ENCODE measurements around the gene TRIM42.

DNA sequence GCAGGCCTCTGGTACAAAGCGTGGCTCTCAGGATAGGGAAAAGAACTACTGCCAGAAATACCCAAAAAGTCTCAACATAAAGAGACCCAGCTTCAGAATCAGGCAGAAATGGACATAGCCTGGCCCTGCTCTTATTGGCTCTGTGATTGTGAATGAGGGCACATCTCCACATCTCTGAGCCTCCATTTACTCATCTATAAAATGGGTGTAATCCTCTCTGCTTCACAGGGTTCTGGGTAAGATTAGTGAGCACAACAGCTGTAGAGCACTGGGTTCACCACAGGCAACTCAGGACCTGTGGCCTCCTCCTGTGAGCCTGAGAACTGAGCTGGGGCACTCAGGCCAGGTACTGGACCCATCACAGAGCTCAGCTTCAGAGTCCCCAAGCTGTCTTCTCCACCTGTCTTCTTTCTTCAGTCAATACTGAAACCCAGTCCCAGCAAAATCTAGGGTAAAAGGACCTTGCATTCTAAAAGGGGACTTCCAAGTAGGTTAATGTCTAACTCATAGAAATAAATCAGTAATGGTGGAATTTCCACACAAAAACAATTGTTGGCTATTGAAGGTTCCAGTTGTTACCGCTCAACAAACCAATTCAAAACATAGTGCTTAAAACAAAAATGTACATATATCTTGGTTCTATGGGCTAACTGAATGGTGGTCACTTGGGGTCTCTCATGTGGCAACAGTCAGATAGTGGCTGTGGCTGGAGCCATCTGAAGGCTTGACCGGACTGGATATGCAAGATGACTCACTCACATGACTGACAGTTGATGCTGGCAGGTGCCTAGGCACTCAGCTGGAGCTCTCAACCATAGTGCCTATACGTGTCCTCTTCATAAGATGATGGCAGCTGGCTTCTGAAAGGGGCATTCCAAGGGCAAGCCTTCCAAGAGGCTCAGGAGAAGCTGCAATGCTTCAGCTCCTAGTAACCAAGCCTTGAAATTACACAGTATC is 47.3 kb downstream of the TRIM42 start:
- no peak for TF ChIP-seq TAF1 (IDR thresholded peaks at IDR 0.05; ENCODE audit: low read depth, low read length)
- no peak for TF ChIP-seq POLR2AphosphoS5 (IDR thresholded peaks at IDR 0.05; ENCODE audit: low read depth, low read length)
- TF ChIP-seq POLR2A (IDR thresholded peaks at IDR 0.05; ENCODE audit: low read depth, low read length): no peak
